ENCODE results near the gene JARID2. TPM values are rescaled to one million over a fixed set of nuclear protein-coding genes. Genes with fewer than 3 reads are reported as not detected.
"Not testable (repeated sequence)": the region's sequence is repeated elsewhere in the genome, so short reads cannot be mapped to it uniquely, and the experiment has no call there.

The JARID2 gene
- total and polyA plus RNA-seq, 3 donors from 2014 or later, result 36.1 to 60.8 (median 53.7) TPM

DNA sequence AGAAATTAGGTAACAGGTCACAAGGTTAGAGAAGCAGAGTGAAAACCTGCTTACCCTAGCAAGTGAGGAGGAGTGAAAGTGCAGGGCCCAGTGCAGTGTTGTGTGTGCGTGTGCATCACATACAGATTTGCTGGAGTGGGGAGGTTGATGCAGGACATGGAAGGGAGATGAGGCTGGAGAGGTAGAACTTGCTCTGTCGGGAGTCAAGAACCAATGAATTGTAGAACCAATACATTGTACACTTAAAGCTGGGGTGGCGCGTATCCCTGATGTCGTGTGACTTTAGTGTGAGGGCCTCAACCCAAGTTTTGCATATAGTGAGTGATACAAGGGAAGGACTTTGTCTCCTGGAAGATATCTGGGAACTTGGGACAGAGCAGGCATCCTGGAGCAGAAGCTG is 48.6 kb downstream of the JARID2 start:
- H3K27ac ChIP-seq, result no peak overlapping the region
- H3K36me3 ChIP-seq (ENCODE audit: low read depth, missing control alignments), result no peaks in the 10 kb centered on the region
- TF ChIP-seq POLR2A (IDR thresholded peaks at IDR 0.05), result no peak
- TF ChIP-seq, protein P1, sequence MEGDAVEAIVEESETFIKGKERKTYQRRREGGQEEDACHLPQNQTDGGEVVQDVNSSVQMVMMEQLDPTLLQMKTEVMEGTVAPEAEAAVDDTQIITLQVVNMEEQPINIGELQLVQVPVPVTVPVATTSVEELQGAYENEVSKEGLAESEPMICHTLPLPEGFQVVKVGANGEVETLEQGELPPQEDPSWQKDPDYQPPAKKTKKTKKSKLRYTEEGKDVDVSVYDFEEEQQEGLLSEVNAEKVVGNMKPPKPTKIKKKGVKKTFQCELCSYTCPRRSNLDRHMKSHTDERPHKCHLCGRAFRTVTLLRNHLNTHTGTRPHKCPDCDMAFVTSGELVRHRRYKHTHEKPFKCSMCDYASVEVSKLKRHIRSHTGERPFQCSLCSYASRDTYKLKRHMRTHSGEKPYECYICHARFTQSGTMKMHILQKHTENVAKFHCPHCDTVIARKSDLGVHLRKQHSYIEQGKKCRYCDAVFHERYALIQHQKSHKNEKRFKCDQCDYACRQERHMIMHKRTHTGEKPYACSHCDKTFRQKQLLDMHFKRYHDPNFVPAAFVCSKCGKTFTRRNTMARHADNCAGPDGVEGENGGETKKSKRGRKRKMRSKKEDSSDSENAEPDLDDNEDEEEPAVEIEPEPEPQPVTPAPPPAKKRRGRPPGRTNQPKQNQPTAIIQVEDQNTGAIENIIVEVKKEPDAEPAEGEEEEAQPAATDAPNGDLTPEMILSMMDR (IDR thresholded peaks at IDR 0.05), result no peak
- no peaks in the 10 kb centered on the region for H3K27me3 ChIP-seq
- H3K4me1 ChIP-seq, result peaks cover 30% of the 10 kb centered on the region
- no peak overlapping the region for H3K4me3 ChIP-seq
- WGBS, 2 donors, result 94 to 96% methylated on average over 5 of the region's 5 CpGs
- intact Hi-C loops (cut with DNase I; ENCODE audit: low total_unique reads), result no loop called here
- no peak for DNase-seq
- H3K9me3 ChIP-seq, result no peaks in the 10 kb centered on the region

DNA sequence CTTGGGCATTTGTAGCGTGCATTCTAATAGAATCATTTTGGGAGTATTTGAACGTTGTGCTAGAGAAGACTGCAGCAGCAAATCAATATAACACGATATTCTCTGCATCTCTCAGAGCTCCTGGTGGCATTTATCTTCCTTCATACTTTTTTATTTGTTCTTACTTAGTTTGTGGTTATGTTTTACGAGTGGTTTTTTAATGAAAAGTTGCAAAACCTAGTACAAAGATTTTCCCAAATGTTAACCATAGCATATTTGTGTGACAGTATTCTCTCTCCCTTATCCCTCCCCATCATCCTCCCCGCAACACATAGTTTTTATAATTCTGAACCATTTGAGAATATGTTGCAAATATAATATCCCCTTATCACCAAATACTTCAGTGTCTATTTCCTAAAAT is 50.4 kb downstream of the JARID2 start:
- TF ChIP-seq POLR2A (IDR thresholded peaks at IDR 0.05), result no peak
- TF ChIP-seq, protein P1 (IDR thresholded peaks at IDR 0.05), result no peak
- WGBS, 2 donors, result 51 to 70% methylated on average over 5 of the region's 5 CpGs
- H3K27me3 ChIP-seq, result no peaks in the 10 kb centered on the region

DNA sequence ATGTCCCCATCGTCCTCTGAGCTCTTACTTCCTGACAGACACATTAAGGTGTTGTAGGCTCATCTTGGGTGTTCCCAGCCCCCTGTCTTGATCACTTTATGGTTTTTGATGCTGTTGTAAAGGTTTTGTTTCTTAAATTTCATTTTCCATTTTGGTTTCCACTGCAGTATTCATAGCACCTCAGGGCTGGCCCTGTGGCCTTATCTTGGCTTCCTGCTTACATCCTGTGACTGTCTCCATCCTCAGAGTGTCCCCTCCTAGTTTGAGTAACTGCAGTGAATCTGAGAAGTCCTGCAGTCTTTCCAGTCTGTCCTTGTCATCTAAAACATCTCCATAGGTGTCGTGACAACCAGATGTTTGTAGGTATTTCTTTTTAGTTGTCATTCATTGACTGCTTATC is 50.9 kb downstream of the JARID2 start:
- no peaks in the 10 kb centered on the region for H3K9me3 ChIP-seq
- no peaks in the 10 kb centered on the region for H3K27me3 ChIP-seq
- TF ChIP-seq POLR2A (IDR thresholded peaks at IDR 0.05), result no peak
- TF ChIP-seq, protein P1 (IDR thresholded peaks at IDR 0.05), result no peak
- H3K4me1 ChIP-seq, result peaks cover 20% of the 10 kb centered on the region
- no peaks in the 10 kb centered on the region for H3K36me3 ChIP-seq (ENCODE audit: low read depth, missing control alignments)
- no peak overlapping the region for H3K27ac ChIP-seq
- intact Hi-C loops (cut with DNase I; ENCODE audit: low total_unique reads), result no loop called here
- no peak for DNase-seq
- WGBS, 2 donors, result 75% methylated on average over 2 of the region's 2 CpGs
- no peak overlapping the region for H3K4me3 ChIP-seq

More for the DNA sequence above, 50.4 kb downstream of the JARID2 start:
- no peaks in the 10 kb centered on the region for H3K36me3 ChIP-seq (ENCODE audit: low read depth, missing control alignments)
- intact Hi-C loops (cut with DNase I; ENCODE audit: low total_unique reads), result no loop called here
- no peak overlapping the region for H3K4me3 ChIP-seq
- H3K9me3 ChIP-seq, result no peaks in the 10 kb centered on the region
- peaks cover 20% of the 10 kb centered on the region for H3K4me1 ChIP-seq
- H3K27ac ChIP-seq, result no peak overlapping the region
- no peak for DNase-seq

DNA sequence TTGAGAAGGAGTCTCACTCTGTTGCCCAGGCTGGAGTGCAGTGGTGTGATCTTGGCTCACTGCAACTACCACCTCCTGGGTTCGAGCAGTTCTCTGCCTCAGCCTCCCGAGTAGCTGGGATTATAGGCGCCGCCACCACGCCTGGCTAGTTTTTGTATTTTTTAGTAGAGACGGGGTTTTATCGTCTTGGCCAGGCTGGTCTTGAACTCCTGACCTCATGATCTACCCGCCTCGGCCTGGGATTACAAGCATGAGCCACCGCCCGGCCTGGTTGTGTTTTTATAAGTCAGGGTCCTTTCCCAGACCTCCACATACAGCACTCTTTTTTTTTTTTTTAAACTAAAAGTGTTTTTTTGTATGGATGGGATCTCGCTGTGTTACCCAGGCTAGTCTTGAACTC is 51.3 kb downstream of the JARID2 start:
- H3K36me3 ChIP-seq (ENCODE audit: low read depth, missing control alignments); H3K4me3 ChIP-seq; intact Hi-C loops (cut with DNase I; ENCODE audit: low total_unique reads); H3K27me3 ChIP-seq; H3K9me3 ChIP-seq; DNase-seq; H3K27ac ChIP-seq: not testable (repeated sequence)
- WGBS, 2 donors, result 91 to 92% methylated on average over 12 of the region's 12 CpGs
- H3K4me1 ChIP-seq, result peaks cover 20% of the 10 kb centered on the region

DNA sequence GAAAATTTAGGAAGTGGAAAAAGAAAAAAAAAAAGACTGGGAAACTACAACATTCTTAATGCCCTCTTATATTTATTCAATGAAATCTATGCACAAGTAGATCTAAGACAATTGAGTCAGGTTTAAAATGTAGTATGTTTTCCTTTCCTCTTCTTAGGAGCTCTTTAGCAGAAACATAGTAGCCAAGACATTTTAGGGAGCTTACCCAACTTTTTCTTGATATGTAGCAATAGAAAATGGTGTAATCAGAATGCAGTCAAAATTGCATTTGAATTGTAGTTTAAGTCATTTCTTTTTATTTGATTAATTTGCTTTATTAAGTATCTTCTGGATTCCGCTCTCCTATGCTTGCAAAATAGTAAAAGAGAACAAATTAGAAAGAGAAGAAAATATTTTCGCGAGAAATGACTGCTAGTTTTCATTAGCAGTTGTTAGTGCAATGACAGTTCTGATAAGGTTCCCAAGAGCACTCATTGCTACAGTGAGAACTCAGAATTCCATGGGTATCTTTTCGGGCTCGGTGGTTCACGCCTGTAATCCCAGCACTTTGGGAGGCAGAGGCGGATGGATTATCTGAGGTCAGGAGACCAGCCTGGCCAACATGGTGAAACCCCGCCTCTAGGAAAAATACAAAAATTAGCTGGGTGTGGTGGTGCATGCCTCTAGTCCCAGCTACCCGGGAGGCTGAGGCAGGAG is 52.2 kb downstream of the JARID2 start:
- TF ChIP-seq, protein P1 (IDR thresholded peaks at IDR 0.05), result no peak
- no peak for TF ChIP-seq POLR2A (IDR thresholded peaks at IDR 0.05)
- Histone ChIP-seq H3K36me3 (ENCODE audit: low read depth, missing control alignments) (no peaks in the 10 kb centered on the region), H3K27ac (no peak overlapping the region), H3K4me3 (no peak overlapping the region), H3K27me3 (no peaks in the 10 kb centered on the region), H3K4me1 (peaks cover 20% of the 10 kb centered on the region), H3K9me3 (no peaks in the 10 kb centered on the region)
- intact Hi-C loops (cut with DNase I; ENCODE audit: low total_unique reads), result no loop called here
- no peak for DNase-seq
- WGBS, 2 donors, result 80 to 83% methylated on average over 9 of the region's 9 CpGs

Measured in testis (tissue), 3 donors.